GM18868 (cell line): ENCODE results near the gene IRS1.

Experiments used
- ATAC-seq: cut with Tn5 transposase; IDR thresholded peaks from one replicate; pipeline ENCODE4 v1.9.1; 2021; ENCODE audit warnings: mild to moderate bottlenecking, moderate library complexity; ENCODE audit not compliant: unreplicated experiment

The IRS1 gene

GRCh38 chr2:226692521-226693126 is 107.0 kb downstream of the IRS1 start:
- no peak for ATAC-seq

- no peak for ATAC-seq
Measured at GRCh38 chr2:226691255-226691654, 108.4 kb downstream of the IRS1 start.

DNA sequence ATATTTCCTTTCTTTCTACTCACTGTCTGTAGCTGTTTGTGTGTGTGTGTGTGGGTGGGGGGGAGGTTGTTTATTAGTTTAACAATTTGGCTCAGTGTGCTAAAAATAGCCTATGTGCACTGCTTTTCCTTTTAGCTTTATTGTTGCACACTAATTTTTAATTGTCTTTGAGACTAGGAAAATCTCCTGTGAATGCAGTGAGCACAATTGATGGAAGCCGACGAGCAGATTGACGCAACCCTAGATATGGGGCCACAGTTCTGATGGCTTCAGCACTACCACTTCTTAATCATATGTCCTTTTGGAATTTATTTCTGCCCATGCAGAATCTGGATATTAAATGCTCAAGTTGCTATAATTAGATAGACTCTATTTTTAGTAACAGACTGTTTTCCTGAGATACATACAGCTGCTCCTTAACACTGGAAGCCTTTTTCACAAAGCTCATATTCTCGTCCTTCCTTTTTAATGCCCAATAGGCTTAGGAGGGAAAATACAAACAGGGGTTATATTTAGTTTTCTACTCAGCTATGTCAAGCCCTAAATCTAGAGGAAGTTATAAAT is 109.1 kb downstream of the IRS1 start:
- ATAC-seq, result no peak

DNA sequence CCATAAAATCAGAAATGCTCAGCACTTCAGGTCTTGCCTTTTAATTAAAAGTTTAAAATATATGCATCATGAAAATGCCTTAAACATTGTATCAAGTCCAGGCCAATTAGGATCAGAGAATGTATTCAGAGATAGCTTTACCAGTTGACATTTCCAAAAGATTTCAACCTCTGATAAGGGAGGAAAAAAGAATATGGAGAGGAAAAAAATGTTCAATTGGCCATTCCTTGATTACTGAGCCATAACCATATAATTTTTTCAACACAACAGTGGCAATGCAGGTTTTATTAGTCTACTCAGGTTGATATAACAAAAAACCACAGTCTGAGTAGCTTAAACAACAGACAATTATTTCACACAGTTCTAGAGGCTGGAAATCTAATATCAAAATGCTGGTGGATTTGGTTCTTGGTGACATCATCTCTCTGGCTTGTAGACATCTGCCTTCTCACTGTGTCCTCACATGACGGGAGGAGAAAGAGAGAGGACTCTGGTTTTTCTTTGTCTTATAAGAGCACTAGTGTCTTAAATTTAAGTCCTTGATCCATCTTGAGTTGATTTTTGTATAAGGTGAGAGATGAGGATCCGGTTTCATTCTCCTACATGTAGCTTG is 111.9 kb downstream of the IRS1 start:
- no peak for ATAC-seq

GRCh38 chr2:226684563-226684959 is 115.1 kb downstream of the IRS1 start:
- no peak for ATAC-seq

DNA sequence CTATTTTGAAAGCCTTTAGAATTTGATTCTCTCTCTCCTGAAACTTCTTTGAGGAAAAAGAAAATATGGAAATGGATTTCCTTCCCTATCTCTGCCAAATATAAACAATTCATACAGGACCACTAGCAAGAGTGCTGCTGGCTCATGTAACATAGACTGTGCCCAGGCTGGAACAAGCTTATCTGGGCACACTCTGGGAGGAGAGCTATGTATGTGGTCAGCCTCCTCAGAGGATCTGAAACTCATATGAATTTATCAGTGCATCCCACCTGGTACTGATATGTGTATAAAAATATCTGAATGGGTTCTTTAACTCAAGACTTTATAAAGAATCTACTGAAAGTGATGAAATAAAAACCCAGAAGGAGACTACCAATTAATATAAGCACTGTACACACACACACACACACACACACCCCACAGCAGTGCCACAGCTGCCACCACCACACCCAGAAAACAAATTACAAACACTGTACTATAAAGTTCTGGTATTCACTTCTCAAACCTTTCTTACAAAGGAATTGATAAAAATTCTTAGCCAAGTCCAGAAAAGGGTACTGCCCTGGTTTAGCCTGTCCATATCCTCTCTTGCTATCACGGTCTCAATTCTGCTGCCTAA is 115.6 kb downstream of the IRS1 start:
- ATAC-seq, result no peak

DNA sequence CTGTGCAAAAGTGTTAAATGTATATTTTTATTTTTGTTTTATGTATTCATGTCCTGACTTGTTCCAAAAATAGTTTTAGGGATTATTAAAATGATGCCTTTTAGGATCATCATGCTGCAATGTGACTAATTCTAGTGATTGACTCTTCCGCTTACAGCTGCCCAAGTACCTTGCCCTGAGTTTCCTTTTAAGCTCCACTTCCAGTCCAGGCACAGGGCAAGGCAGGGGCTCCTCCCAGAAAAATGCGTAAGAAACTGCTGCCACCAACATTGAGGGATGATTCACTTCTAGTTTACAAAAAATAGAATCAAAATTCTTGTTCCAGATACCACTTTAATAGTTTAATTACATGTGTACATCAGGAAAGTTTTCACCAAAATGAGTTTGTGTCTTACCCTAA is 116.4 kb downstream of the IRS1 start:
- no peak for ATAC-seq
